ENCODE data around the gene VSIR.

VSIR gene

GRCh38 chr10:71773221-71773971 lies at the start of gene VSIR:
VSIR (minus strand) TSS chr10:71773520; CDS start chr10:71773439, 81 bp downstream.
- DNase-seq: peak; percentile 56

GRCh38 chr10:71821909-71822763 lies 48.8 kb upstream of the VSIR start:
- DNase-seq: no peak

GRCh38 chr10:71820966-71821365 lies 47.6 kb upstream of the VSIR start:
- no peak for DNase-seq

GRCh38 chr10:71819985-71820384 lies 46.7 kb upstream of the VSIR start:
- no peak for DNase-seq

GRCh38 chr10:71819441-71819861 lies 46.1 kb upstream of the VSIR start:
- DNase-seq: no peak

GRCh38 chr10:71818674-71819260 lies 45.4 kb upstream of the VSIR start:
- DNase-seq: no peak

GRCh38 chr10:71817831-71818655 lies 44.7 kb upstream of the VSIR start:
- DNase-seq: no peak

GRCh38 chr10:71816936-71817618 lies 43.8 kb upstream of the VSIR start:
- DNase-seq: no peak

GRCh38 chr10:71816421-71816851 lies 43.1 kb upstream of the VSIR start:
- DNase-seq: no peak

GRCh38 chr10:71815515-71816130 lies 42.3 kb upstream of the VSIR start:
- no peak for DNase-seq

- DNase-seq: no peak
These were observed 41.6 kb upstream of the VSIR start for GRCh38 chr10:71814922-71815411.

- DNase-seq: no peak
These were observed 39.7 kb upstream of the VSIR start for GRCh38 chr10:71812913-71813590.

GRCh38 chr10:71812016-71812912 lies 38.9 kb upstream of the VSIR start:
- DNase-seq: no peak

GRCh38 chr10:71811351-71811750 lies 38.0 kb upstream of the VSIR start:
- no peak for DNase-seq

GRCh38 chr10:71810048-71810750 lies 36.9 kb upstream of the VSIR start:
- DNase-seq: no peak

GRCh38 chr10:71809628-71810027 lies 36.3 kb upstream of the VSIR start:
- DNase-seq: no peak

GRCh38 chr10:71807557-71808510 lies 34.5 kb upstream of the VSIR start:
- no peak for DNase-seq
